Hepatic stellate cell (primary cell): ENCODE data around the gene TLE2.
"Not testable (repeated sequence)": the region's sequence is repeated elsewhere in the genome, so short reads cannot be mapped to it uniquely, and the experiment has no call there.

Experiments
- DNase-seq: peaks from one replicate; pipeline ENCODE4 v3.0.0; 2011; ENCODE audit warnings: low spot score

TLE2 gene

DNA sequence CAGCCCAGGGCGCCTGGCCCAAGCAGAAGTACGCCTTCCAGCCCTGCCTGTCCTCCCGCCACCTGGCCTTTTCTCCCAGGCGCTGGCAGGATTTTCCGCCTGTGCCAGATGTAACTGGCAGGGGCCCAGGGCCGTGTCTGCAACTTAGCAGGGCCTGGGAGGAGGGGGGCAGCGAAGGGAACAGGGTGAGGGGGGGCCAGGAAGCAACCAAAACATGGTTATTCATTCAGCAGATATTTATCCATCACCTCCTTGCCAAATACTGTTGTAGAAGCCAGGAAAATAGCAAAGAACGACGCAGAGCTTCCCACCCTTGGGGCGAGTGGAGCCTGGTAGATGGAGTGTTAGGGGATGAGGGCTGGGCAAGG, 46.1 kb downstream of the TLE2 start:
- DNase-seq, result peak; percentile 47

DNA sequence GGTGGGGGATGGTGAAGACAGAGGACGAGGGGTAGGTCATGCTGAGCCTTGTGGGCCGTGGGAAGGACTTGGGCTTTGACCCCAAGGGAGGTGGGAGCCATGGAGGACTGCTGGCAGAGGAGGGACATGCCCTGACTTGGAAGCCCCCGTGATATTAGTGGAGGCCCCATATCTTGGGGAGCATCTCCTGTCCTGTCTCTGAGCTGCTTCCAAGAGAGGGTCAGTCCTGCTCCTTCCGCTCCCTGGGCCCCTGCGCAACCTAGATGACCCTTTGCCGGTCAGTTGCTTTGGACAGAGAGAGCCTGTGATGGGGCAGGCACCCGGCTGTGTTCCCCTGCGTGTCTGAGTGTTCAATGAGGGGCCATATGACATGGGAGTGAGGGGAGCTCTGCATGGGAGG, 46.5 kb downstream of the TLE2 start:
- DNase-seq, result no peak

DNA sequence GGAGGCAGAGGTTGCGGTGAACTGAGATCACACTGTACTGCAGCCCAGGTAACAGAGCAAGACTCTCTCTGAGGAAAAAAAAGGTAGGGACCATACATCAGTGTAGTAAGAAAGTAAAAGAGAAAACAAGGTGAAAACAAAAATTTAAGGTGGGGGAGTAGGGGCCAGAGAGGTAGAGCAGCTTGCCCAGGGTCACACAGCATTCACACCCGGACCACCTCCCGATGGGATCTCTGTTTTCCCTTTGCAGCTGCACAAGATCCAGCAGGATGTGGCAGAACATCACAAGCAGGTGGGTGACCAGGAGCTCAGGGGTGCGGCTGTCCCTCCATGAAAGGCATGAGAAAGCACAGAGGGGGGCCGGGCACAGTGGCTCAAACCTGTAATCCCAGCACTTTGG, 47.2 kb downstream of the TLE2 start:
- no peak for DNase-seq

DNA sequence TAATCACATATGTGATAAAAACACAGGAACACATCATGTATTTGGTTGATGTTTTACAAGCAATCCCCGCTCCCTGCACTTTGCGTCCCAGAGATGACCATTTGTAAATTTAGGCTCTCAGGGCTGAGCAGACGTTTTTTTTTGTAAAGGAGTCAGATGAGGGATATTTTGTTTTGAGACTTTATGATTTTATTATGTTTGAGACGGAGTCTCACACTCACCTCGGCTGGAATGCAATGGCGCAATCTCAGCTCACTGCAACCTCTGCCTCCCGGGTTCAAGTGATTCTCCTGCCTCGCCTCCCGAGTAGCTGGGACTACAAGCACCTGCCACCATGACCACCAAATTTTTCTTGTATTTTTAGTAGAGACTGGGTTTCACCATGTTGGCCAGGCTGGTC, 50.3 kb downstream of the TLE2 start:
- DNase-seq, result no peak

DNA sequence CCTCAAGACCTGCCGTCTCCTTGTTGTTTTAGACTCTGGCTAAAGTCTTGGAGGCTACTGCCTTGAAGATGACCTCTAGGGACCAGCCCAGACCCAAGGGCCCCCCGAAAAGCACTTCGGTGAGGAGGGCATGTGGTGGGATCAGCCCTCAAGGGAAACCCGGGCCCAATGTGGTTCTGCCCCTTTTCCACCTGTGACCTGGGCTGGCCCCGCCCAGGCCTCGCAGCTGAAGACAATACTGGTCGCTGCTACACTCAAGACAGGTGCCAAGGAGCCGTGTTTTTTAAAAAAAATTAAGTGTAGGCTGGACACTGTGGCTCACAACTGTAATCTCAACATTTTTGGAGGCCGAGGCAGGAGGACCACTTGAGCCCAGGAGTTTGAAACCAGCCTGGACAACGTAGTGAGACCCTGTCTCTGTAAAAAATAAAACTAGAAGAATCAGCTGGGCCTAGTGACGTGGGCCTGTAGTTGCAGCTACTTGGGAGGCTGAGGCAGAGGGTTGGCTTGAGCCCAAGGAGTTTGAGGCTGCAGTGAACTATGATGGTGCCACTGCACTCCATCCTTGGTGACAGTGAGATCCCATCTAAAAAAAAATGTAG, 50.8 kb downstream of the TLE2 start:
- no peak for DNase-seq

DNA sequence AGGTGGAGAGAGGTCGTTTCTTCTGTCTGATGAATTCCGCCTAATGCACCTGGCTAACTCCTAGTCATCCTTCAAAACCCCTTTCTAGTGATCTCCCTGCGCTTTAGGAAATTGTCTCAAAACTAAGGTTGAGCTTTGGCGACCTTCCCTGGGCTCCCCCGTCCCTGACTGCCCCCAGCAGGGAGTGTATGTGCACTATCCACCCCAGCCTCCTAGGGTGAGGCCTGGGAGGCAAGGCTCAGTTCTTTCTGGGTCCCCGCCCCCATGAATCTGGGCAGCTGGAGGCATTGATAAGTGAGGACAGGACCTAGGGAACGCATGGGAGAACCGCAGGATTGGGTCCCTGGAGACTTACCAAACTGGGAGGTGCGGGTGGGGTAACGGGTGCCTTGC, 51.3 kb downstream of the TLE2 start:
- no peak for DNase-seq

DNA sequence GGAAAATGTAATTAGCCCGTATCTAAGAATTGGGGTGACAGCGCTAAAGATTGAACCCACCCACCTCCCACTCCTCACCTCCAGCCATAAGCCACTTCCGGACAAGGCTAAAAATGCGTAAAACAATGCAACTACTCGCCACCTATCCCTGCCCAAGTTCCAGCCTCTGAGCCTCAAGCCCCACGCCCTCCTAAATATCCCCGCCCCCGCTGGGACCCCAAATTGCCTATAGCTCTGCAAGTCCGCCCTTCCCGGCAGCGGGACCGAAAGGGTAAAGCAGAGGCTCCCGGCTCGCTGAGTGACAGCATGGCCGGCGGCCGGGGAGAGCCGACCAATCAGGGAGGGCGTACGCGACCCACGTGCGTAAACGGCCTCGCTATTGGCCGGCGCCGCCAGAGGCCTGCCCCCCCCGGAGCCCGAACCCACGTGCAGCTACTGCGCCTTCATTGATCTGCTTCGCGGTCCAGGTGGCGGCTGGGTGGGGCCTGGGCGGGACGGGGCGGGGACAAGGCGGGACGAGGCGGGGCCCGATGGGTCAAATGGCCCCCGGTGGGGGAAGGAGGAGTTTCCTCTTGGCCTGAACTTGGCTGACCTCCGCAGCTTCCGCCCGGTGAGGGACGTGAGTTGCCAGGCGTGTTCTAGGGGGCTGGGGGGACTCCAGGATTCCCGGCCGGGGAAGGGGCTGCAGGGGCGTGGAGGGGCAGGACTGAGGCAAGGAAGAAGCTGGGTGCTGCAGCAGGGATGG, 51.9 kb downstream of the TLE2 start, which contains the start of gene TLE6:
Gene TLE6, plus strand, starts transcription at position 564 of the 745 bp plus-strand sequence. CDS start 670 bp downstream, outside the sequence.
- DNase-seq, result peak; percentile 100

DNA sequence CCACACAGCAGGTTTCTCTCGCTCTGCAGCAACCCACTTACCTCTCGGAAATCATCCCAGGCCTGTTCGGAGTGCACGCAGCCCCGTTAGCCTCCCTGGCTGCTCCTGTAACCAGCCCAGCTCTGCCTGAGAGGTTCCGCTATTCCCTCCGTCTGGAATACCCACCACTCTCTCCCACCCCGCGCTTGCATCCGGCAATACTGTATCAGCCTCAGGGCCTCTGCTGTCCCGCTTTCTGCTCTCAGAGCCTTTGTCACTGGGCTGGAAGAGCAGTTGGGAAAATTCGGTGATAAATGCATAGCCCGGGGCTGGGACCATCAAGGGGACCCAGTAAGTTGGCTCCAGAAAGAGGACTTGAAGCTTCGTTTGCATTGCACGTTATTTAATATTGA, 52.5 kb downstream of the TLE2 start:
- no peak for DNase-seq

DNA sequence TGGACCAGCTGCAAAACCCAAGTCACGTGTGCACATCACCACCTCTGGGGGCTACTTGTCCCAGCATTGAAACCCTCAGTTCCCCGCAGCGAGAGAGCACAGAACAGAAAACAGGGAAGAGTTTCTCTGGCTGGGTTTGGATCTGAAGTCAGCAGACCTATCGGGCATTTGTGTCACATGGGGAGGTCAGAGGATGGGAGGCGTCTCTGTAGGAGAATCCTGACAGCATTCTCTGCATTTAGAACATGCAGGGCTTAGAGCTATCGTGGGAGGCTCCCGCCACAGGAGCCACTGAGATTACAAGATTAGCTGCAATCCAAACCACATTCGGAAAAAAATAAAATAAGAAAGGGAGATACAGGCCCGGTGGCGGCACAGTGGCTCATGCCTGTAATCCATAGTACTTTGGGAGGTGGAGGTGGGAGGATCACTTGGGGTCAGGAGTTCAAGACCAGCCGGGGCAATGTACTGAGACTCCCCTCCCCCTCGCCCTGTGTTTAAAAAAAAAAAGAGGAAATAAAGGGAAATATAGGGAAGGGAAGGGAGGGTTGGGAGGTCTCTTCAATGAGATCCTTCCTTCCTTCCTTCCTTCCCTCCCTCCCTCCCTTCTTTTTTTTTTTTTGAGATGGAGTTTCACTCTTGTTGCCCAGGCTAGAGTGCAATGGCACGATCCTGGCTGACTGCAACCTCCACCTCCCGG, 54.6 kb downstream of the TLE2 start:
- DNase-seq, result no peak

DNA sequence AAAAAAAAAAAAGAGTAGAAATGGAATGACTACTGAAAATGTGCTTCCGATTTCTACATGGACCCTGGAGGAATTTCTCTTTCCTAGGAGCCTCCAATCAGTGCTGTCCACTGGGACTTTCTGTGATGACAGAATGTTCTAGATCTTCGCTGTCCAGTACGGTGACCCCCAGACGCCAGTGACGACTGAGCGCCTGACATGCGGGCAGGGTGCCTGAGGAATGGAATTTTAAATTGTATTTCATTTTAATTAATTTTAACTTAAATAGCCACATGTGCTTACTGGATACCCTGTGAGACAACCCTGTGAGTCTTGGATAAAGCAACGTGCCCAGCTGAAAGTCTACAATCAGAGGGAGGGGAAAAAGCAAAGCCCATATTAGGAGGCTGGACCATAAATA, 55.9 kb downstream of the TLE2 start:
- DNase-seq, result no peak

DNA sequence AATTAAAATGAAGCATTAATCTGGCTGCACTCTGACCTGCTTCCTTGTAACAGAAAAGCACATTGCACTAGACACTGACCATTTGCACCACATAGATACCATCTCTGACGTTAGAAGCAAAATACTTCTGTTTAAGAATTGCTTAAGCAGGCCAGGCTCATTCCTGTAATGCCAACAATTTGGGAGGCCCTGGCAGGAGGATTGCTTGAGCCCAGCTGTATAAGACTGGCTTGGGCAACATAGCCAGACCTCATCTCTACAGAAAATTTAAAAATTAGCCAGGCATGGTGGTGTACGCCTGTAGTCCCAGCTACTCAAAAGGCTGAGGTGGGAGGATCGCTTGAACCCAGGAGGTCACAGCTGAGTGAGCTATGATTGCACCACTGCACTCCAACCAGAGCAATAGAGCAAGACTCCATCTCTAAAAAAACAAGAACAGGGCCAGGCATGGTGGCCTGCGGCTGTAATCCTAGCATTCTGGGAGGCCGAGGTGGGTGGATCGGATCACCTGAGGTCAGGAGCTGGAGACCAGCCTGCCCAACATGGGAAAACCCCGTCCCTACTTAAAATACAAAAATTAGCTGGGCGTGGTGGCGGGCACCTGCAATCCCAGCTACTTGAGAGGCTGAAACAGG, 58.8 kb downstream of the TLE2 start:
- DNase-seq, result no peak

DNA sequence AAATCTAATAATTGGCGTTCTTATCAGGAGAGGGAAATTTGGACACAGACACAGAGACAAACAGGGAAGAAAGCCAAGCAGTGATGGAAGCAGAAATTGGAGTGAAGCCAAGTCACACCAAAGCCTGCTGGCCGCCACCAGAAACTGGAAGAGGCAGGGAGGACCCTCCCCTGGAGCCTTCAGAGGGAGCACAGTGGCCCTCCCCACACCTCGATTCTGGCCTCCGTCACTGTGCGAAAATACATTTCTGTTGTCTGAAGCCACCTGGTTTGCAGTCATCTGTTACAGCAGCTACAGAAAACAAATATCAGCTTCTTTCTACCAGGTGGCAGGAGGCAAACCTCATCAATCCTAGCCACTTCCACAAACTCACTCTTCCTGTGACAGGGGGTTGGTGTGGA, 60.0 kb downstream of the TLE2 start:
- DNase-seq, result no peak

DNA sequence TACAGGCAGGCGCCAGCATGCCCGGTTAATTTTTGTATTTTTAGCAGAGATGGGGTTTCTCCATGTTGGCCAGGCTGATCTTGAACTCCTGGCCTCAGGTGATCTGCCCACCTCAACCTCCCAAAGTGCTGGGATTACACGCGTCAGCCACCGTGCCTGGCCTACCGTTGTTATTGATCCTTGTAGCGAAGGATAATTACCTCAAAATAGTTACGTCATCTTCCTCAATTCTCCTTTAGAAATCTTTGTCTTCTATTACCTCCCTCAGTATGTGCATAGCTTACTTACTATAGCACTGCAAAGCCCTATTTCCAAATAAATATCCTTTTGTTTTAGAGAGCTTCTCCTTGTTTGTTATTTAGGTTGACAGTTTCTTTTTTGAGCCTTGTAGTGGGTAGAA, 61.1 kb downstream of the TLE2 start:
- no peak for DNase-seq

DNA sequence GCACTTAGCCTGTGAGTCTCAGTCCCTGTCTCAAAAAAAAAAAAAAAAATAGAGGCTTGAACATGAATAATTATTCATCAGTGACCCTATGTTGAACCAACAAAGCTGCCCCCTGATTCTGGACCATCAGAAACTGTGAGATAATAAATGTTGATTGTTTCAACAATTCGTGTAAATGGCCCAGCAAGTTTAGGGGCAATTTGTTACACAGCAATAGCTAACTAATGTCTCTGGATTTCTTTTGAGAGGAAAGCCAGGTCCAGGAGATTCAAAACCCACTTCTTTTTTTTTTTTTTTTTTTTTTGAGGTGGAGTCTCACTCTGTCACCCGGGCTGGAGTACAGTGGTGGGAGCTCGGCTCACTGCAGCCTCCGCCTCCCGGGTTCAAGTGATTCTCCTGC, 64.2 kb downstream of the TLE2 start:
- DNase-seq, result no peak

DNA sequence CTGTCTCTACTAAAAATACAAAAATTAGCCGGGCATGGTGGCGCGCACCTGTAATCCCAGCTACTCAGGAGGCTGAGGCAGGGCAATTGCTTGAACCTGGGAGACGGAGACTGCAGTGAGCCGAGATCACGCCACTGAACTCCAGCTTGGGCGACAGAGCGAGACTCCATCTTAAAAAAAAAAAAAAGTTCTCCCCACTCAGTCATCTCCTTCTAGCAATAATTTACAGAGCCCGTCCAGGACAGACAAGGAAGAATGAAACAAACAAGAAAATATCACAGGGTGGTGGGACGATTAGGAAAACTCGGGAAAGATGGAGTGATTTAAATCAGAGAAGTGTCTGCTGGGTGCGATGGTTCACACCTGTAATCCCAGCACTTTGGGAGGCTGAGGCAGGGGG, 65.4 kb downstream of the TLE2 start:
- DNase-seq, result not testable (repeated sequence)

DNA sequence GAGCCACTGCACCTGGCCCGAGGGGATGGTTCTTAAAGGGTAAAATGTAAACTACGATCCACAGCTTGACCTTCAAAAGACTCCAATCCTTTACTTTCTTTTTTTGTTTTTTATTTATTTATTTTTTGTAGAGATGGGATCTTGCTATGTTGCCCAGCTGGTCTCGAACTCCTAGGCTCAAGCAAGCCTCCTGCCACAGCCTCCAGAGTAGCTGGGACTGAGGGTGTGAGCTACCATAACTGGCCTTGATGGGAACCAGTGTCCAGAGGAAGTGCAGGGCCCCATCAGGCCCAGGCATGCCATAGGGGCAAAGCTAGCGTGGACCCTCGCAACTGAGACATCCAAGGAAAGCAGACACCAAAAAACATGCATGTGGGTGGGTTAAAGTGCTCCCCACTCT, 66.0 kb downstream of the TLE2 start:
- no peak for DNase-seq

DNA sequence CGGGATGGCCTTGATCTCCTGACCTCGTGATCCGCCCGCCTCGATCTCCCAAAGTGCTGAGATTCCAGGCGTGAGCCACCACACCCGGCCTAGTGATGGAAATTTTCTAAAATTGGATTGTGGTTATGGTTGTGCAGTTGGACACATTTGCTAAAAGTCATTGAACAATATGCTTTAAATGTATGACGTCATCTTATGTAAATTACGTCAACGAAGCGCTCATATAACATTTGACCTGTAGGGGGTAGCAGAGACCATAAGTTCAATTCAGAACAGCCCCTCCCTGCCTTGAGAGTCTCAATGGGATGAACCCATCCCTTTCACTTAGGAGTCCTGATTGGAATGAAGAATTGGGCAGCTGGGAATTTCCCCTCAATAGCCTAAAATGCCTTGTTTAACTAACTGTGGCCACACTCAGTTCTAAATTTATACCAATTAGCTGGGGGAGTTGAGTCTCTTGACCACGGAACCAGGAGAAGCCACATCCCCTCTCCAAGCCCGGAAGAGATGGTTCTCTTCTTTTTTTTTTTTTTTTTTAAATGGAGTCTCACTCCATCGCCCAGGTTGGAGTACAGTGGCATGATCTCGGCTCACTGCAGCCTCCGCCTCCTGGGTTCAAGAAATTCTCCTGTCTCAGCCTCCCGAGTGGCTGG, 66.9 kb downstream of the TLE2 start:
- DNase-seq, result peak; percentile 48

DNA sequence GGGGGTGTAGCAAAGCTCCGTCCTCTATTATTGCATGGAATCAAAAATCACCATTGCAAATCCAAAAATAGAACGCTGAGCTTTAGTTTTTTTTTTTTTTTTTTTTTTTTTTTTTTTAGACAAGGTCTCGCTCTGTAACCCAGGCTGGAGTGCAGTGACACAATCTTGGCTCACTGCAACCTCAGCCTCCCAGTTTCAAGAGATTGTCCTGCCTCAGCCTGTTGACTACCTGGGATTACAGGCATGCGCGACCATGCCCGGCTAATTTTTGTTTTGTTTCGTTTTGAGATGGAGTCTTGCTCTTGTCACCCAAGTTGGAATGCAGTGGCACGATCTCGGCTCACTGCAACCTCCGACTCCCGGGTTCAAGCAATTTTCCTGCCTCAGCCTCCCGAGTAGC, 69.0 kb downstream of the TLE2 start:
- DNase-seq, result no peak

DNA sequence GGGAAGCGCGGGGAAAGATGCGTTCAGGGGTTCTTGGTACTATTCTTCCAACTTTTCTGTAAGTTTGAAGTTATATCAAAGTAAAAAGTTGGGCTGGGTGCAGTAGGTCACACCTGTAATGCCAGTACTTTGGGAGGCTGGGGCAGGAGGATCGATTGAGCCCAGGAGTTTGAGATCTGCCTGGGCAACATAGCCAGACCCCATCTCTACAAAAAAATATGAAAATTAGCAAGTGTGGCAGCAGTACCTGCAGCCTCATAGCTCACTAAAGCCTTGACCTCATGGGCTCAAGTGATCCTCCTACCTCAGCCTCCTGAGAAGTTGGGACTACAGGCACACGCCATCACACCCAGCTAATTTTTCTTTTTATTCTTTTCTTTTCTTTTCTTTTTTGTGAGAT, 71.9 kb downstream of the TLE2 start:
- DNase-seq, result no peak

DNA sequence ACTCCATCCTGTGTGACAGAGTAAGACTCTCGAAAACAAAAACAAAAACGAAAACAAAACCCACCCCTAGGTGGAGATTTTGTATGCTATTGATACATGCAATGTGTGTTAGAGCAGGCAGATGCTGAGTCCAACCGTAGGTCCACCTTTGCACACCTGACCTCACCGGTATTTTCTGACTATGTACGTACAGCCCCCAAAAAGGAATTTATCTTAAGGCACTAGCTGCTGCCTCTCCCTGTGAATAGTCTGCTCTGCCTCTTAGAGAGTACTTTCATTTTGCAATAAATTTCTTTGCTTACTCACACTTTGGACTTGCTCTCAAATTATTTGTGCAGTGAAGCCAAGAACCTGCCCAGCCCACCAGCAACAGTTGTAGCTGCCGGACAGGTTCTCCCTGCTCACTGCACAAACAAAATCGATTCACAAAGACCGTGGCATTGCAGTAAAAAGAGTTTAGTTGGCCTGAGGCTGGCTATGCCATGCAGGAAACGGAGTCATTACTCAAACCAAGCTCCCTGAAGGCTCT, 76.1 kb downstream of the TLE2 start:
- DNase-seq, result no peak

DNA sequence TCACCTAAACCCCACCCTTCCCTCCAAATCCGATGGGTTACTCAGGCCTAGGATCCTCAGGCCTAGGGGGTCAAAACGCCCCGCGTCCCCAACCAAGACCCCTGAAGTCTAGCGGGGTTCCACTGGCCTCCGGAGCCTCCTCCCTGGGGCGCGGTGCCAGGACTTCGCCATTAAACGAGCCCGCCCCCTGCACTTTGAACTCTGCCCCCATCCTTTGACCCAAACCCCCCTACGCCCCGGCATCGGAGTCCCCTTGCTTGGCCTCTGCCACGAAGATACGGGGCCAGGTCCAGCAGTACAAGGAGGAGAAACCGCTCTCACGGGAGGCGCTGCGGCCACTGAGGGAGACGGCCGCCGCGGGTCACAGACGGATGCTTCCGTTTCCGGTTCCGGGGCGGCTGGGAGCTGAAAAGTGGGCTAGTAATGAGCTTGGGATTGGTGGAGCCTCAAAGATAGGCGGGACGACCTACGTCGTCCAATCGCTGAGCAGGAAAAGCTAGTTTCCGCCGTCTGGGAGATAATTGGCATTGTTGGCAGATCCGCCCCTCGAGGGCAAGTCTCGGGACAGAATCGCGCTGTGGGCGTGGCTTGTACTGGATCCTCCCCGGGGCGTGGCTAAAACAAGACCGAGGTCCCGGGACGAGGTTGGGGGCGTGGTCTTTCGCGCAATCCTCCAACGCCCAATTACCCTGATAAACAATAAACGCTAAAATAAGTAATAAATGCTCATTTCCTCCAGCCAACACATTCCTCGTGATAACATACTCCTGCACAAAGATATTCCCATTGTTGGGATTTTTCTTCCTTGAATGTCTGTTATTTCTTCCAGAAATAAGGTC, 78.6 kb downstream of the TLE2 start:
- peak; percentile 100 for DNase-seq
